Activated CD8-positive, alpha-beta T cell treated with anti-CD3 and anti-CD28 coated beads, Interleukin-2, amount 10 ng/mL, durations not matched to agents 7 days and 5 days (primary cell): ENCODE data around the gene C6orf52. TPM values are rescaled to one million over a fixed set of nuclear protein-coding genes. Genes with fewer than 3 reads are reported as not detected.

Experiments
- ATAC-seq: fragments of 150-1000 bp; cut with Tn5 transposase; one replicate; pipeline ENCODE4 v1.10.0; 2021; ENCODE audit warnings: moderate library complexity
- CTCF ChIA-PET: fragments of 350-600 bp; sonication (Branson Sonifier 250); formaldehyde crosslinking; loops from one replicate; lab custom pipeline; 2021; ENCODE audit warnings: antibody characterized with exemption; lab: Charles Lee
- POLR2A ChIA-PET: fragments of 350-600 bp; sonication (Branson Sonifier 250); formaldehyde crosslinking; loops from one replicate; lab custom pipeline; 2021; ENCODE audit warnings: antibody characterized with exemption; lab: Charles Lee
- DNase-seq: peaks from one replicate; pipeline ENCODE4 v3.0.0-alpha.2; 2020
- H3K27ac Mint-ChIP-seq: one replicate; pipeline ENCODE4 v1.8.0; 2021; ENCODE audit warnings: mild to moderate bottlenecking, mixed read lengths
- H3K27me3 Mint-ChIP-seq: one replicate; pipeline ENCODE4 v1.8.0; 2021; ENCODE audit warnings: low read depth, mixed read lengths
- H3K36me3 Mint-ChIP-seq: one replicate; pipeline ENCODE4 v1.8.0; 2021; ENCODE audit warnings: low read depth, mixed read lengths
- H3K4me1 Mint-ChIP-seq: one replicate; pipeline ENCODE4 v1.8.0; 2021; ENCODE audit warnings: low read depth, mixed read lengths
- H3K4me3 Mint-ChIP-seq: one replicate; pipeline ENCODE4 v1.8.0; 2021; ENCODE audit warnings: mild to moderate bottlenecking, mixed read lengths
- H3K9me3 Mint-ChIP-seq: one replicate; pipeline ENCODE4 v1.8.0; 2022; ENCODE audit warnings: mixed read lengths; ENCODE audit not compliant: insufficient read depth
- total RNA-seq, 2 experiments: library from RNA; stranded (reverse); gene quantifications; one replicate each; pipeline ENCODE4 v1.2.3, GENCODE V29; 2021

Gene C6orf52
- total RNA-seq, 2 experiments from 2014 or later, result 2.3 to 2.9 TPM

DNA sequence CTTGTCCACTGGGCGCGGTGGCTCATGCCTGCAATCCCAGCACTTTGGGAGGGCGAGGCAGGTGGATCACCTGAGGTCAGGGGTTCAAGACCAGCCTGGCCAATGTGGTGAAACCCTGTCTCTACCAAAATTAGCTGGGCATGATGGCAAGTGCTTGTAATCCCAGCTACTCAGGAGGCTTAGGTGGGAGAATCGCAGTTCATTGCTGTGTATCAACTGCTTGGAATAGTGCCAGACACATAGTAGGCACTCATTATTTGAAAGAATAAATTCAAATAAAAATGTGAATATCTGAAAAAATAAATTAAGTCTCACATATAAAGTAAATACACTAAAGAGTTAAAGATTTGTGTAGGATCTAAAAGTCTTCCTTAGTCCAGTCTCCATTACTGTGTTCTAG lies 2.2 kb upstream of the C6orf52 start:
- H3K4me1 Mint-ChIP-seq, result peaks cover 40% of the 10 kb centered on the region
- DNase-seq (no peak), ATAC-seq (no peak)
- no peak overlapping the region for H3K4me3 Mint-ChIP-seq
- H3K27me3 Mint-ChIP-seq, result no peaks in the 10 kb centered on the region
- CTCF ChIA-PET, result interaction anchor here (3.1 kb wide), 1 partner anchor 24 kb away, joined by 23 read pairs; no protein-coding TSS in a partner anchor
- no peaks in the 10 kb centered on the region for H3K9me3 Mint-ChIP-seq
- peaks cover 46% of the 10 kb centered on the region for H3K36me3 Mint-ChIP-seq
- POLR2A ChIA-PET, result no interaction called here
- H3K27ac Mint-ChIP-seq, result peak overlapping the region; percentile 25

DNA sequence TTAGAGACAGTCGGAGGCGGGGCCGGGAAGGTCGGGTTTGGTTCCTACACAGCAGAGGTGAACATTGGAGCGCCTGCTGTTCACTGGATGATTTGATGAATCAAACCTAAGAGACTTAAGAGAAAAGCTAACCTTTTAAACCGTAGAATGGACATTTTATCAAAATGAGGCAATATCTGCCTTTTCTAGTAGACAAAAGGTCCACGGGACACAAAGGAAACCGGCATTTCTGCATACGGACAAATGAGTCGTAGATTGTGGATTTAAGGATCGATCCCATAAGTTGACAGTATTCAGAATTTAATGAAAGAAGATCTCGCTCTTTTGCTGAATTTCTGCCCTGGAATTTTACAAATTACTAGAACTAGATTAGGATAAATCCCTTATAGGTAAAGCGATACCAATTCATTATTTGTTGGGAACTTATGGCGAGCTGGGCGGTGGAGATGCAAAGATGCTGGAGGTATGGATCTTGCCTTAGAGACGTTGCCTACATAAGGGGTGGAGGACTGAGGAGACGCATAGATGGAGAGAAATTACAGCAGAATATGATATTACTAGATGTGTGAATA lies 756 bp upstream of the C6orf52 start:
- H3K36me3 Mint-ChIP-seq, result peaks cover 36% of the 10 kb centered on the region
- ChIA-PET CTCF (interaction anchor here (1.0 to 3.1 kb wide), 7 partner anchors 25 to 217 kb away, joined by 3 to 23 read pairs (median 5); no protein-coding TSS in a partner anchor), POLR2A (interaction anchor here (0.6 to 2.5 kb wide), 13 partner anchors 10 to 271 kb away, joined by 3 to 43 read pairs (median 5); partner anchors contain the start of gene TMEM14C)
- H3K9me3 Mint-ChIP-seq, result no peaks in the 10 kb centered on the region
- no peaks in the 10 kb centered on the region for H3K27me3 Mint-ChIP-seq
- H3K4me3 Mint-ChIP-seq, result peak overlapping the region; percentile 94
- ATAC-seq (no peak), DNase-seq (no peak)
- H3K4me1 Mint-ChIP-seq, result peaks cover 32% of the 10 kb centered on the region
- peak overlapping the region; percentile 100 for H3K27ac Mint-ChIP-seq

DNA sequence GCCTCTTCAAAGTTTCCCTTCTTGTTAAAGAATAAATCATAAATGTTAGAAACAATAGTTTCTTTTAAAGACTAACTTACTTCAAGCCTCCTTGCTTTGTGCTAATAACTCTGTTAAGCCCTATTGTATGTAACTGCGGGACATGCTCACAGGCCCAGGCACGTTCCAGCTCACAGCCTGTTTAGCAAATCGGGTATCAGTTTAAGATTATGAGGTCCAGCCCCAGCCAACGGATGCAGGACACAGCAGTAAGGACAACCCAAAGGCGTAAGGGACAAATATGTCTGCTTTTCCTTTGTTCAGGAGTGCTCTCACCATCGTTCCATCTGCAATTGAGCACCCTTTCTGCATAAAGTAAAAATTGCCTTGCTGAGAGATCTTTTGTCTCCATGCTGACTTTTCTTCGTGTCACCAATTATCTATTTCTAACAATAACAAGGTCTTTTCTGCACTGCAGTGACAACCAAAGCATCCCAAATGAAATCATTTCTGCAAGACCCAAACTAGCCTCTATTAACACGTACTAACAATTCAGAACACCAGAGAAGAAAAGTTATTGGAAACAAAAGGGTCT lies 1.4 kb downstream of the C6orf52 start:
- Mint-ChIP-seq H3K9me3 (no peaks in the 10 kb centered on the region), H3K4me3 (peak overlapping the region; percentile 94), H3K27me3 (no peaks in the 10 kb centered on the region), H3K4me1 (peaks cover 27% of the 10 kb centered on the region), H3K36me3 (peaks cover 20% of the 10 kb centered on the region), H3K27ac (peak overlapping the region; percentile 100)
- ChIA-PET CTCF (interaction anchor here (2.5 kb wide), 1 partner anchor 182 kb away, joined by 8 read pairs; no protein-coding TSS in a partner anchor), POLR2A (interaction anchor here (2.5 kb wide), 1 partner anchor 53 kb away, joined by 10 read pairs; no protein-coding TSS in a partner anchor)
- DNase-seq (no peak), ATAC-seq (no peak)

DNA sequence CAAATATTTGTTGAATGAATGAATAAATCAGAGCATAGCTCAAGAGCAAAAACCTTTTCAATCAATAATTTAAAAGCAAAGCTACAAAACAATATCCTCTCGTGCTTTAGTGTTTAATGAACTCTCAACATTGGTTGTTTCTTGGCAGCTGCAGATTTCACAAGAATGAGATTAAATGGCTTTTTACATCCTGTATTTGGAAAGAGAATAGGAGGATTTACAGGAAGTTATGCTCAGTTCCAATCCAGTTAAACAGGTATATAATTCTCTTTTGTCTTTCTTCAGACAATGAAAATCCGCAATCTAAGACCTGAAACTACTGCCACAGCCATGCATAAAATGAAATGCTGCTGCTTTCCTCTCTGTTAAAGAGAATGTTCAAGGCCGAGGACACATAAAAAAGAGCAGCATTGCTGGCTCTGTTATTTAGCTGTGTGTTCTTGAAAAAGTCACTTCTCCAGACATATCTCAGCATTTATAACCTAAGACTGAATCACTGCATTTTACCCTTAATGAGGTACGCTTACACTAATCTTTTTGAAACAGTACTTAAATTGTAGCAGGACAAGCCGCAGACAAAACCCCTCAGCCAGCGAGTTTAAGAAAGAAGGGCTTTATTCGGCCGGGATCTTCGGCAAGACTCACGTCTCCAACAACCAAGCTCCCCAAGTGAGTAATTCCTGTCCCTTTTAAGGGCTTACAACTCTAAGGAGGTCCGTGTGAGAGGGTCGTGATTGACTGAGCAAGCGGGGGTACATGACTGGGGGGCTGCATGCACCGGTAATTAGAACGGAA lies 3.6 kb downstream of the C6orf52 start:
- ChIA-PET POLR2A (interaction anchor here (0.6 to 1.0 kb wide), 2 partner anchors 30 to 160 kb away, joined by 3 read pairs; no protein-coding TSS in a partner anchor), CTCF (interaction anchor here (0.9 to 1.4 kb wide), 2 partner anchors 162 to 180 kb away, joined by 3 to 5 read pairs; no protein-coding TSS in a partner anchor)
- no peak for ATAC-seq
- no peak overlapping the region for H3K27ac Mint-ChIP-seq
- no peak for DNase-seq
- peaks cover 17% of the 10 kb centered on the region for H3K4me1 Mint-ChIP-seq
- H3K36me3 Mint-ChIP-seq, result peaks cover 12% of the 10 kb centered on the region
- no peak overlapping the region for H3K4me3 Mint-ChIP-seq
- H3K27me3 Mint-ChIP-seq, result no peaks in the 10 kb centered on the region
- H3K9me3 Mint-ChIP-seq, result no peaks in the 10 kb centered on the region

DNA sequence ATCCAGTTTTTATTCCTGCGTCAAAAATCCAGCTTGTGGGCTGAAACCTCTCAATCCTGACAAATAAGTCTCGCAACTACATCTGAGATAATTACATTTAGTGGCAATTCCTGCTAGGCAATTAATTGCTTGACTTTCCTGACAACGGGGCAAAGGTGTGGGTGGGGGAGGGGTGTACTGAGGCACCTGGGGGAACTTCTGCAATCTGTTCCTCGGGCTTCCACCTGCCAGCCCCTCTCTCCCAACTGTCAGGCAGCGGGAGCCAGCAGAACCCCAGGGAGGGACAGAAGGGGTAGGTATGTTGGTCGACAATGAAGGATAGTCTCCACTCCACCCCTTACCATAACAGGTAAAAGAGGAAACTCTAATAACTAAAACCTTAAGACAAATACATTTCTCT lies 6.8 kb downstream of the C6orf52 start:
- ChIA-PET POLR2A (no interaction called here), CTCF (no interaction called here)
- ATAC-seq (no peak), DNase-seq (no peak)
- Mint-ChIP-seq H3K27me3 (no peaks in the 10 kb centered on the region), H3K9me3 (no peaks in the 10 kb centered on the region), H3K4me1 (peaks cover 34% of the 10 kb centered on the region), H3K4me3 (no peak overlapping the region), H3K36me3 (peaks cover under 1% of the 10 kb centered on the region), H3K27ac (no peak overlapping the region)

DNA sequence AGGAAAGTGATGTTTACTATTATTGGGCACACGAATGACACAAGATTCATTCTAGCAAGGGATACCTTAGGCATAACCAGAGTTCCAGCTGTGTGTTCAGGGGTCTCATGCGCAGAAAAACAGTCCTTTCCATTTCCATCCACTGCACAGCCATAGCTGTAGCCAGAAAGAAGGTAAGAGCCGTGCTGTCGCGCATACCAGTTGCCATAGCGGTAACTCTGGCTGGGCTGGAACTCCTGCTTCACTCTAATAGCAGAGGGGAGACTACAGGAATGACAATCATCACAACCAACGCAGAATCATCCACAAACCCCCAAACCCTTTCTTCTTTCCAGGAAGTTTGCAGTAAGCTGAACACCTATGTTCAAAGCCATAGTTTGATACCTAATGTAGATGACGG lies 7.5 kb downstream of the C6orf52 start:
- ChIA-PET POLR2A (no interaction called here), CTCF (interaction anchor here (1.1 kb wide), 1 partner anchor 24 kb away, joined by 3 read pairs; no protein-coding TSS in a partner anchor)

DNA sequence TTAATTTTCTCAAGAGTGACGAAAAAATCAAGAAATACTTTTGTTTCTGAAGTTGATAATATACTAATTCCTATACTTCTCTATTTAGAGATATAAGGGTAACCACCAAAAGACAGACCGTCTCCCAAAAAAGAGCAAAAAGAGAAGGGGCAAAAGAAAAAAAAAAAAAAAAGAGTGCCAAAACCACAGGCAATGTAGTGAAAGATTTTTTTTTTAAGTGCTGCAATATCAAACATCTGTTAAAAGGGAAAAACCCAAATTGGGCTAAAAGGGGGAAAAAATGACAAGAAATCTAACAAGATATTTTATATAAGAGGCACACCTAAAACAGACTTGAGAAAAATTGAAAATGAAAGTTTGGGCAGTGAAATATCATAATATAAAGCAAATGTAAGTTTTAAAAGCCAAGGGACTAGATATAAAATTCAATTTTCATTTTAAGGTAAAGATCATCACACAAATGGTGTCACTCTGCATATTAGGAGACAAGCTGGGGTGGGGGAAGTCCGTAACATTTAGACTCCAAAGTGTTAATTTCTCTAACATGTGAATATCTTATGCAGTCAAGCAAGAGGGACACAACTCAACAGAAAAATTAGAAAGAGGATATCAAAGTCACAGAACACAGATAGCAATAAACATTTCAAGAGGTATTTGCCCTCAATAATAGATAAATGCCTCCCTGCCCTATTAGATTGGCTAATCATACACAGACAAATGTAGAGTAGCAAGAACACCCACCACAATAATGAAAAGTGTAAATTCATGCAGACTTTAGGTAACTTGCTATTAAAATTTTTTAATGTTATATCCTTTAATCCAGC lies 9.1 kb downstream of the C6orf52 start:
- Mint-ChIP-seq H3K4me3 (no peak overlapping the region), H3K4me1 (peaks cover 40% of the 10 kb centered on the region), H3K27ac (no peak overlapping the region), H3K9me3 (no peaks in the 10 kb centered on the region), H3K36me3 (peaks cover 11% of the 10 kb centered on the region), H3K27me3 (no peaks in the 10 kb centered on the region)
- DNase-seq, result no peak
- ATAC-seq, result no peak
- ChIA-PET POLR2A (no interaction called here), CTCF (interaction anchor here (1.1 kb wide), 1 partner anchor 207 kb away, joined by 4 read pairs; no protein-coding TSS in a partner anchor)

More for the DNA sequence above, 7.5 kb downstream of the C6orf52 start:
- DNase-seq (no peak), ATAC-seq (no peak)
- Mint-ChIP-seq H3K9me3 (no peaks in the 10 kb centered on the region), H3K36me3 (peaks cover 7% of the 10 kb centered on the region), H3K4me1 (peaks cover 38% of the 10 kb centered on the region), H3K27ac (no peak overlapping the region), H3K27me3 (no peaks in the 10 kb centered on the region), H3K4me3 (no peak overlapping the region)

DNA sequence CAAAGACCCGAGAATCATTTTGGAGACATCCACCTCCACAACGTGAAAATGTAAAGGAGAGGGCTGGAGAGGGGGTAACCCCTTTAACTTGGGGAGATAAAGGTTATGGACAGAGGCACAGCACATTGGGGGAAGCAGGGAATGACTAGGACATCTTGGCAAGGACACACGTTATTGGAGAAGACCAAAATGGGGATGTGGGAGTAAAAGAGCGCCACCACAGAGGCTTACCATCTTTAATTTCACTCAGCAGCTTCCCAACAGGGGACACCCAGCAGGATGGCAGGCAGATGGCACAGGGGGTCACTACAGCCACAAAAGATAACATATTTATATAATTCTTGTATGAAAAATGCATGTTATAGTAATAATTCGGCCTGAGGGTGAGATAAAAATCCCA lies 9.8 kb downstream of the C6orf52 start:
- CTCF ChIA-PET, result interaction anchor here (0.7 kb wide), 1 partner anchor 164 kb away, joined by 3 read pairs; no protein-coding TSS in a partner anchor

DNA sequence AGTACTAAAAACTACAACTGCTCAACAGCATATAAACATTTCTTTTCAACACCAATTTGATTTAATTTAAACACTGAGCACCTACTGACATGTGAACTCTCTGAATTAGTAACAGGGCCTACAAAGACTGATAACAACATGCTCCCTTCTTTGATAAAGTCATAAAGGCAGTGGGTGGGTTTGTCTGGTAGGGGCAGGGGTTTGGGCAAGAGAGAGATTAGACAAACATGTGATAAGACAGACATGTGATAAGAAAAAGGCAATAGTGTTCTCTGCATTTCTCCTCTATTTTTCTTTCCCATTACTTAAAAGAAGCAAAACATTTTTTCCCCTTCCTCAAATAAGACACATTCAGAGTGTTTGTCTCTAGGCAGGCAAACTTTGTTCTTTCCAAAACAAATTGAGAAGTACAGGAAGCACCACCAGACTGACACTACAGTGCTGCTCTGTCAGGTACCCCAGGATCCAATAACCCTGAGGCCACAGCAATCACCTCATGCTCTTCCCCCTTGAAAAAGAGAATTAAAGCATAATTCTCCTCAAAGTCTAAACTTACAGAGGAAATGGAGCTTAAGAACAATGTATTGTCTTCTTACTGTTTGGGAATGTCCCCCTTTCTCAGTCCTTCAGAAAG lies 11.9 kb downstream of the C6orf52 start:
- H3K36me3 Mint-ChIP-seq, result peaks cover 12% of the 10 kb centered on the region
- peak overlapping the region; percentile 71 for H3K27ac Mint-ChIP-seq
- peaks cover 40% of the 10 kb centered on the region for H3K4me1 Mint-ChIP-seq
- ATAC-seq (peak; percentile 64), DNase-seq (no peak)
- ChIA-PET CTCF (interaction anchor here (1.3 kb wide), 1 partner anchor 120 kb away, joined by 5 read pairs; no protein-coding TSS in a partner anchor), POLR2A (interaction anchor here (2.1 kb wide), 1 partner anchor 12 kb away, joined by 10 read pairs; the partner anchor contains the start of genes C6orf52 and PAK1IP1)
- no peak overlapping the region for H3K4me3 Mint-ChIP-seq
- H3K27me3 Mint-ChIP-seq, result no peaks in the 10 kb centered on the region
- no peaks in the 10 kb centered on the region for H3K9me3 Mint-ChIP-seq

More for the DNA sequence above, 9.8 kb downstream of the C6orf52 start:
- H3K27me3 Mint-ChIP-seq, result no peaks in the 10 kb centered on the region
- ATAC-seq (no peak), DNase-seq (no peak)
- H3K36me3 Mint-ChIP-seq, result peaks cover 12% of the 10 kb centered on the region
- no peaks in the 10 kb centered on the region for H3K9me3 Mint-ChIP-seq
- peaks cover 40% of the 10 kb centered on the region for H3K4me1 Mint-ChIP-seq
- POLR2A ChIA-PET, result interaction anchor here (2.1 kb wide), 1 partner anchor 10 kb away, joined by 10 read pairs; the partner anchor contains the start of genes C6orf52 and PAK1IP1
- H3K4me3 Mint-ChIP-seq, result no peak overlapping the region
- H3K27ac Mint-ChIP-seq, result peak overlapping the region; percentile 26

DNA sequence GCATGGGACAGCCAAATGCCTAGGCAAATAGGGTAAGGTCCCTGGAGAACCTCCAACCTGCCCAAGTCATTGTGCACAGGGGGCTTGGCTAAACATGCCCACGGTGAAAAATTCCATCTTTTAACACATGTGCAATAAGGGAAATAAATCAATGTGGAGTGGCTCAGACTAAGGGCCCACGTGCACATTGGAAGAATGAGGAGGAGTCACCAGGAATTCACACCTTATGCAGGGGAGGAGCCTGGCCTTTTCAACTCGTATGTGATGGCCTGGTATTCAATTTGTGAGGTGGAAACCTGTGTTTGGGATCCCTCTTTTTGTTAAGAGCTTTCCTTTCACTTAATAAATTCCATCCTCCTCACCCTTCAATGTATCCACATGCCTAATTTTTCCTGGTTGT lies 12.6 kb downstream of the C6orf52 start:
- H3K27me3 Mint-ChIP-seq, result no peaks in the 10 kb centered on the region
- no peak overlapping the region for H3K4me3 Mint-ChIP-seq
- H3K36me3 Mint-ChIP-seq, result peaks cover 12% of the 10 kb centered on the region
- peaks cover 40% of the 10 kb centered on the region for H3K4me1 Mint-ChIP-seq
- H3K9me3 Mint-ChIP-seq, result no peaks in the 10 kb centered on the region
- DNase-seq (no peak), ATAC-seq (no peak)
- ChIA-PET CTCF (no interaction called here), POLR2A (interaction anchor here (0.7 kb wide), 1 partner anchor 13 kb away, joined by 4 read pairs; the partner anchor contains the start of gene PAK1IP1)
- H3K27ac Mint-ChIP-seq, result no peak overlapping the region
